NCI-H446 (cell line): ENCODE measurements around the gene COTL1.
"Not testable (repeated sequence)": the region's sequence is repeated elsewhere in the genome, so short reads cannot be mapped to it uniquely, and the experiment has no call there.

ENCODE experiments used
- DNase-seq, 2 experiments: peaks; one replicate each; lab custom pipeline; 2025; lab: John Stamatoyannopoulos, UW

The COTL1 gene

DNA sequence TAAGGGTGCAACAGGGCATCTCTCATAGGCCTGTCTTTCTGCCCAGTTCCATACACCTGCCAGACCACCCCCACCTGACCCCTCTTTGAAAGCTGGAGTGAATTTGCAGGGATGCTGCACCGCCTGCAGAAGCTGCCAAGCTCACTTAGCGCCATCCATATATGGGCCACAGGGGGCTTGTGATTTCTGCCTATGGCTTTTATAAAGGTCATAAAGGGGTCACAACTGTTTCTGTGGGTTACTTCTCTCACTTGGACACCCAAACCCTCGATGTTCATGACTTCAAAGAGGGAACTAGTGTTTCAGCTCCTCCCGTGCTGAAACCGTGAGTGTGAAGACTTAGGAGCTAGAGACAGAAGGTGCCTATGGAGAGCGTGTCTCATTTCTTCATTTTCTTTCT lies 89.6 kb downstream of the COTL1 start:
- no peak for DNase-seq

- DNase-seq, result no peak
Measured at GRCh38 chr16:84527532-84528269, 90.2 kb downstream of the COTL1 start.

DNA sequence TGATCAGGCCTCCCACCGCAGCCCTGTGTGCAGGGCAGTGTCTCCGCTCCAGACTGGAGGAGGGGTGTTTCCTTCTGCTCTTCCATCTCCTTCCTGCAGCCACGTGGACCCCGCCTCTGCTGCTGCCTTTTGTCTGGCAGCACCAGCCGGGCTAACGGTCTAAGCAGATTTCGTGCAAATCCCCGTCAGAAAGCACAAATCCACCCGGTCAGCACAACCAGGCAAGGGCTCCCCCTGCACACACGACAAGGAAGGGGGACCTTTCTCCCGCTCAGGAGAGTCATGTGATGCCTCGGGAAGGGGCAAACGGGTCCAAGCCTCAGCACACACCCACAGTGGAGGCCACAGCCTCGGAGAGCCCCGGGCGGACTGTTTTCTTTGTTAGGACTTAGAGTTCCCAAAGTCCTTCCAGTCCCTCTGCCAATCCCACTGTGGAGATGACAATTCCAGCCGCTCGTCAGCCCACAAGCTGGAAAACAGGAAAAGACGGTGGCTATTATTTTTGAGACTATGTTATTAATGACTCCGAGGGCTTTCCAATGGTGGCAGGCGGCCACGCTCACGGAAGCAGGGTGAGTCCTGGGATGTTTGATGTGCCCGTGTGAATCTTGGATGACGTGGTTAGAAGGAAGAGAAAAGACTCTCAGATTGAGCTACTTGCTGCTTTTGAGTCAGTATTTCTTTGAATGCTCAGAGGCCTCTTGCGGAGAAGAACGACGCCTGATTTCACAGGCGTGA lies 90.9 kb downstream of the COTL1 start:
- DNase-seq, result no peak

DNA sequence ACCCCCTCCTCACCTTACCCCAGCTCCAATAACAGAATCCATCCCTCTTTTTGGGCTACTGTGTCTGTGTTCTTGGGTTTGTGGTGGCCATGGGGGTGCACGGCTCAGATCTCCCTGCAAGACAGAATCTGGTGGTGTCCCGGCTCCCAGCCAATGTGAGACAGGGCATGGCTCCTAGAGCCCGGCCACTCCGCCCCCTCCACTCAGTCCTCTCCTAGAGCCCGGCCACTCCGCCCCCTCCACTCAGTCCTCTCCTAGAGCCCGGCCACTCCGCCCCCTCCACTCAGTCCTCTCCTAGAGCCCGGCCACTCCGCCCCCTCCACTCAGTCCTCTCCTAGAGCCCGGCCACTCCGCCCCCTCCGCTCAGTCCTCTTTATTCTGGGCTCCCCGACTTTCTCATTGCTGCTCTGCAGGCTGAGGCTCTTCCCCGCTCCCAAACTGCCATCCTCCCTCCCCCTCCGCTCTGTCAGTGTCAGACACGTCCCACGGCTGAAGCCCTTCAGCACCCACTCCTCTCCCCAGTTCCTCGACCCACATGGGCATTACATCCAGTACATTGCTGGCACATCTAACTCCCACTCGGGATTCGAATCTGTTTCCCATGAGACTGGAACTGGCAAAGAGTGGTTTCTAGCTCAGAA lies 92.8 kb downstream of the COTL1 start:
- not testable (repeated sequence) for DNase-seq

DNA sequence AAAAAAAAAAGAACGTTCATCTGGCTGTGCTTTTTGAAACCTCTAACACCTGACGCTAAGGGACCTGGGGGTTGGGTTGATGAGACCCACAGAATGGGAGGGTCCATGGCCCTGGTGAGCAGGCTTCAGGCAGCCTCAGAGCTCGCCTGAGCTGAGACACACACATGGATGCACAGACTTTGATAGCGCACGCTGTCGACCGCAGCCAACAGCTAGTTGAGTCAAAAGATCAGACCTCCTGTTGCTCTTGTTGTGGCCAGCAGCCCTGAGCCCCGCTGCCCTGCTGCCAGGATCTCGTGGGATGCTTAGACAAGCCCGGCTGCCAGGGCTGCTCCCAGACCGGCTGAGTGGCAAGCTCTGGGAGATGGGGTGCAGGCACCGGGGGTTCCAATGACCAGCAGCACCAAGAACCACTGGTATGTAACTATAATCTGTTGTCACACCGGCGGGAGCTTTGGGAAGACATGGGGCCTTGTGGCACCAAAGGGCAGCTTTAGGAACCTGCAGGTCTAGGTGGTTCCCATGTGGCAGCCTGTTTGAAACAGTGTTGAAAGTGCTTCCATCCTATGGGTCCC lies 93.4 kb downstream of the COTL1 start:
- DNase-seq, result no peak

DNA sequence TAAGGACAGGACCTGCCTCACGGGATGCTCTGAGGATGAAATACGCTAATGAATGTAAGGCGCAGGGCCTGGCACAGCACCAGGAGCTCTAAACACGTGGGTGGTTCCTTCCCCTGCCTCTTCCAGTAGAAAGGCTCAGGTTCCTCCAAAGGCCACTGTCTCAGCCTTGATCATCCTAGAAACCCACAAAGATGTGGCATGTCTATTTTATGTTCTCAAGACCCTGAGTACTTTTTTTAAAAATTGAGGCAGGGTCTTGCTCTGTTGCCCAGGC lies 96.4 kb downstream of the COTL1 start:
- no peak for DNase-seq

DNA sequence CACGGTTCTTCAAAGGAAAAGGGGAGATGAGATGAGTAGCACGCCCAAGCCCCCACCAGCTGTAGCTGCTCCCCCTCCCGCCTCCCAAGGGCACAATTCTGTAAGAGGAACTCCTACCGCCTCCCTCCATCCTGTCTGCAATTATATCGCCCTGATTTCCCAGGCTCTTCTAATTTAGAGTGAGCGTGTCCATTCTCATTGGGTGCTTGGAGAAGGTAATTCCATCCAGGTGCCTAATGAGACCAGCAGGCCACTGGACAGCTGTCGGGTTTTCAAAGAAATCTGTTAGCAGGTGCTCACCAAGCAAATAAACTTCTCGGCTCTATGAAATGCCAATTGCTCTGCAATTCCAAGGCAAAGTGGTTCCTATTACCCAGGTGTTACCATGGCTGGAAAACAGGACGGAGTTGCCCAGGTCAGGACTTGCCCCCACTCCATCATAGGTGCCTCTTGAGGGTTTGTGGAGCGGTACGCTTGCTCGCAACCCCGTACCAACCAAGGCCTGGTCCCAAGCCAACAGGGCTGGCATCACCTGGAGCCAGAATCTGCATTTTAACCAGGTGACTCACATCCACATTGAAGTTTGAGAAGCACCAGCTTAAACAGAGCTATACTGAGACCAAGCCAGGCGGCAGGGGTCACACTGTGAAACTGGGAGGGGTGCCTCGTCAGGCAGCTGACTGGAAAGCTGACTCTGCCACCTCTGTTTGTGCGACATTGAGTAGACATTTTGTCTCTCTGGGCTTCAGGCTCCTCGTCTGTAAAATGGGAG lies 97.0 kb downstream of the COTL1 start:
- DNase-seq, result no peak

DNA sequence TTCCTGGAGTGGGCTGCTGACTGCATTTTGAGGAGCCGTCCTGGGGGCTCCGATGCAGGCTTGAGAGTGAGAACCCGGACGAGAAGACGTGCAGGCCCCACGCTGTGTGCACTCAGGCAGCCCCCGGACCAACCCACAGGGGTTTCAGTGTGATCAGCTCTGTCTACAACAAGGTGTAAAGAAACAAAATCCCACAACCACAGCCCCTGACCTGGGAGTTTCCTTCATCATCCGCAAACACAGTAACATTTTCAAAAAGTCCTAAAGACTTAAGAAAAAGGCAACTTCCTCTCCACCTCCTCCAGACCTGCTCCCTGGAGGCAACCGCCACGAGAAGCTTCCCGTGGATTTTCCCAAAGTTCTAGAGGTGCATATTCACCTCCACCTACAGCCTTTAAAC lies 98.0 kb downstream of the COTL1 start:
- DNase-seq, result no peak

- DNase-seq, result no peak
Measured at GRCh38 chr16:84518804-84519341, 99.0 kb downstream of the COTL1 start.

GRCh38 chr16:84518220-84518619 lies 99.7 kb downstream of the COTL1 start:
- DNase-seq, result not testable (repeated sequence)

DNA sequence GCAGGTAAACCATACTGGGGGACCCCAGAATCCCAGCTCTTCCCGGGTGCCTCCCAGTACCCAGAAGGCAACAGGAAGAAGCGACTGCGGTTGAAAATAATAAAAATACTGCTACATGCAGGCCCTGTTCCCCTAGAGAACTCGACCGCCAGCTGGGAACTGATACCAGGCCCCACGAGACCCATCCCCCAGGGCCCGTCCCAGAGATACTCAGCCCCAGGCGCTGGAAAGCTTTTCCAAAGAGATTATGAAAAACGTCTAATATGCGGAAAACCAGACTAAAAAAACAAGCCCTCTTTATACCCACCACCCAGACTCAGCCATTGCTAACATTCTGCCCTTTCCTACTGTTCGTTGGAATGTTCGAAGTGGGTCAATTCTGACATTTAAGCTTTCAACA lies 100.5 kb downstream of the COTL1 start:
- no peak for DNase-seq
